ENCODE data around the gene WNT11.

WNT11 gene

DNA sequence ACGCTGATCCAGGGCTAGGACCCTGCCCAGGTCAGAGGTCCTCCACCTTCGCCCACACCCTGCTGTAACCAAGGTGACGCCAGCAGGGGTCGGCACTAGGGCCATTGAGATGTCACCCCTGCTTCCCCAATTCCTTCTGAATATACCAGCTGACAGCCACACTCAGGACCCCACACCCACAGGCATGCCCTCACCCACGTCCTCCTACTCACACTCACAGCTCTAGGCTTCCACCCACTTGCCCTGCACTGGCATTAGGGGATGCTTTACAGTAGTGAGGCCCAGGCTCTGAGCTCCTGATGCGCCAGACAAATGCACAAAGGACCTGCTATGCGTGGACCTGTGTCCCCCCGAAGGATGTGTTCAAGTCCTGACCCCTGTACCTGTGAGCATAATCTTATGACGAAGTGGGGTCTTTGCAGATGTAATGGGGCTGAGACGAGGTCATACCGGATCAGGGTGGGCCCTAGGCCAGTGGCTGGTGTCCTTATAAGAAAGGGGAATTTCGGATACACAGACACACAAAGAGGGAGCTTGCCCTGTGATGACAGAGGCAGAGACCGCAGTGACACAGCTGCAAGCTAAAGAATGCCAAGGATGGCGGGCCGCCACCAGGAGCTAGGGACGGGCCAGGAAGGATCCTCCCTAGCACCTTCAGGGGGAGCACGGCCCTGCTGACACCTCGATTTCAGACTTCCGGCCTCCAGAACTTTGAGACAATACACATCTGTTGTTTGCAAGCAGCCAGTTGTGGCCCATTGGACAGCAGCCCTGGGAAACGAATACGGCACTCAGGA, 11.2 kb downstream of the WNT11 start:
- TF ChIP-seq, protein P1, sequence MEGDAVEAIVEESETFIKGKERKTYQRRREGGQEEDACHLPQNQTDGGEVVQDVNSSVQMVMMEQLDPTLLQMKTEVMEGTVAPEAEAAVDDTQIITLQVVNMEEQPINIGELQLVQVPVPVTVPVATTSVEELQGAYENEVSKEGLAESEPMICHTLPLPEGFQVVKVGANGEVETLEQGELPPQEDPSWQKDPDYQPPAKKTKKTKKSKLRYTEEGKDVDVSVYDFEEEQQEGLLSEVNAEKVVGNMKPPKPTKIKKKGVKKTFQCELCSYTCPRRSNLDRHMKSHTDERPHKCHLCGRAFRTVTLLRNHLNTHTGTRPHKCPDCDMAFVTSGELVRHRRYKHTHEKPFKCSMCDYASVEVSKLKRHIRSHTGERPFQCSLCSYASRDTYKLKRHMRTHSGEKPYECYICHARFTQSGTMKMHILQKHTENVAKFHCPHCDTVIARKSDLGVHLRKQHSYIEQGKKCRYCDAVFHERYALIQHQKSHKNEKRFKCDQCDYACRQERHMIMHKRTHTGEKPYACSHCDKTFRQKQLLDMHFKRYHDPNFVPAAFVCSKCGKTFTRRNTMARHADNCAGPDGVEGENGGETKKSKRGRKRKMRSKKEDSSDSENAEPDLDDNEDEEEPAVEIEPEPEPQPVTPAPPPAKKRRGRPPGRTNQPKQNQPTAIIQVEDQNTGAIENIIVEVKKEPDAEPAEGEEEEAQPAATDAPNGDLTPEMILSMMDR (IDR thresholded peaks at IDR 0.05; ENCODE audit: insufficient read depth, low read depth, low read length, missing control alignments), result no peak
- no peak for DNase-seq (ENCODE audit: low read depth)
- H3K4me3 ChIP-seq (ENCODE audit: low read length), result no peak overlapping the region

DNA sequence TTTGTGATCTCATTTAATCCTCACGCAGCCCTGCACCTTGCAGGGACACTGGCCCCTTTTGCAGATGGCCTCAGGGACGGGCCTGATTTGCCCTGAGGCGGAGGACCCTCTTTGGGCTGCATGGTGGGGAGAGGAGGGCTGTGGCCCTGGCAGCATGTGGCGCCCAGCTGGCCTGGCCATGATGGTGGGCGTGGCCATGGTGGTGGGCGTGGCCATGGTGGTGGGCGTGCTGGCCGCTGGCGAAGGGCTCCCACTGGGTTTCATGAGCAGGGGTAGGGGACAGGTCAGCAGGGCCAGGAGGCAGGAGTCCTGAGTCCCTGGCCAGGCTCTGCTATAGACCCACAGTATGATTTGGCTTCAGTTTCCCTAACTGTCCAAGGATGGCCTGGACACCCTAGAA, 13.1 kb downstream of the WNT11 start:
- TF ChIP-seq, protein P1 (IDR thresholded peaks at IDR 0.05; ENCODE audit: insufficient read depth, low read depth, low read length, missing control alignments), result no peak
- no peak overlapping the region for H3K4me3 ChIP-seq (ENCODE audit: low read length)
- DNase-seq (ENCODE audit: low read depth), result no peak

DNA sequence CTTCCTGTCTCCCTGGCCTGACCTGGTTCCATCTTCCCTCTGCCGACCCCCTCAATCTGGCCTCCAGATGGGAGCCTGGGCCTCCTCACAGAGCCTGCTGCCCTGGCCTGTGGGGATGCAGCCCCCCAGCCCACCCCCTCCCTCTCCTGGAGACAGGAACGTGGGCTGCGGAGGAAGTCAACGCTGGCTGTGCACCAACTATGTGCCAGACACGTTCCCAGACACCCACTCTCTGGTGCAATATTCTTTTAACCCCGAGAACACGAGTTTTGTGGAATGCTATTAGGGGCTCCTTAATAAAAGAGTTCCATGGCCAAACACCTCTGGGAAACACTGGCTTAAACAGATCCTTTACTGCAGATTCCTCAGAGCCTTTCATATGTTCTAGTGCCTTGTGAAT, 15.9 kb downstream of the WNT11 start:
- no peak overlapping the region for H3K4me3 ChIP-seq (ENCODE audit: low read length)
- no peak for DNase-seq (ENCODE audit: low read depth)
- TF ChIP-seq, protein P1 (IDR thresholded peaks at IDR 0.05; ENCODE audit: insufficient read depth, low read depth, low read length, missing control alignments), result no peak

DNA sequence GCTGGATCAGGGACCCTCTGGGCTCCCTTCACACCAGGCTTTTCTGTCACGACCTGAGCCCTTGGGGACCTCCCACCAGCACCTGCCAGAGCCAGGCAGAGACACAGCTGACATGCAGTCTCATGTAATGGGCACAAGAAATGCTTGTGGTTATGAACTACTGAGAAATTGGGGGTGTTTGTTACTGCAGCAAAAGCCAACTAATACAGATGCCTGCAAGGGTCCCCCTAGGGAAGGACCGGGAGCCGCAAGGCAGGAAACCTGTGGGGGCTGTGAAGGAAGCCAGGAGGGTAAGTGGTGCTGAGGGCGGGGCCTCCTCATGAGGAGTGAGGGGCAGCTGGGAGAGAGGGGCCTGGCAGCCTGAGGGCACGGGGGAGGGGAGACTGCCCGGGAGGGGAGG, 16.6 kb downstream of the WNT11 start:
- no peak for DNase-seq (ENCODE audit: low read depth)
- TF ChIP-seq, protein P1 (IDR thresholded peaks at IDR 0.05; ENCODE audit: insufficient read depth, low read depth, low read length, missing control alignments), result no peak
- no peak overlapping the region for H3K4me3 ChIP-seq (ENCODE audit: low read length)

DNA sequence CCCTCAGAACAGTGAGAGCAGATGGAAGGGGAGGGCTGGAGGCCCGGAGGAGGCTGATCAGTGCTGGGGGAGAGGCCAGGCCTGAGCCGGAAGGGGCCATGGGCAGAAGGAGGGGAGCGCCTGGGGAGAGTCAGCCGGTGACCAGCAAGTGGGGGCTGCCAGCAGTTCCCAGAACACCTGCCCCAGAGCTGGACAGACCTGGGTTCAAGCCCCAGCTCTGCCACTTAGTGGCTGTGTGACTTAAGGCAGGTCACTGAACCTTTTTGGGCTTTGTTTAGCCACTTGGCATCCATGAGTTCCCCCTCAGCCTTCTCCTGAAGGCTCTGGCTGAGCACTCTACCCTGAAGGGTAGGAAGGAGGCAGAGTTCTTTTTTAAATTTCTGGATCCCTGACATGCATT, 17.4 kb downstream of the WNT11 start:
- TF ChIP-seq, protein P1 (IDR thresholded peaks at IDR 0.05; ENCODE audit: insufficient read depth, low read depth, low read length, missing control alignments), result no peak
- no peak overlapping the region for H3K4me3 ChIP-seq (ENCODE audit: low read length)
- DNase-seq (ENCODE audit: low read depth), result no peak

DNA sequence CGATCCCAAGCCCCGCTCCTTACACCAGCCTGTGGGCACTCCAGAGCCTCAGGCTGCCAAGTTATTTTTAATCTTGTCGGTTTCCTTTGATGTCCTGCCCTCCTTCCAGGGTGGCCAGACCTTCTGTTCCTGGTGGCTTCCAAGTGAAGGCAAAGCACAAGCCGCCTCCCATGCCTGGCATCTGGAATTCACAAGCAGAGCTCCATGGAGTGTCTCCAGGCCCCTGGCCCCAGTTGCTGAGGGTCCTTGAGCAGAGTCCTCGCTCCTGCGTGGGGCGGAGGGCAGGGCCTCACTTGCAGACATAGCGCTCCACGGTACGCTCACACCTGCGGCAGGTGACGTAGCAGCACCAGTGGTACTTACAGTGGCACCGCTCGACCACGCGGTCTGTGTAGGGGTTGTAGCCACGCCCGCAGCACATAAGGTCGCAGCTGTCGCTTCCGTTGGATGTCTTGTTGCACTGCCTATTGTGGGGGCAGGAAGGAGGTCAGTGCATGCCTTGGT, 19.5 kb downstream of the WNT11 start:
- no peak overlapping the region for H3K4me3 ChIP-seq (ENCODE audit: low read length)
- TF ChIP-seq, protein P1 (IDR thresholded peaks at IDR 0.05; ENCODE audit: insufficient read depth, low read depth, low read length, missing control alignments), result no peak
- no peak for DNase-seq (ENCODE audit: low read depth)

DNA sequence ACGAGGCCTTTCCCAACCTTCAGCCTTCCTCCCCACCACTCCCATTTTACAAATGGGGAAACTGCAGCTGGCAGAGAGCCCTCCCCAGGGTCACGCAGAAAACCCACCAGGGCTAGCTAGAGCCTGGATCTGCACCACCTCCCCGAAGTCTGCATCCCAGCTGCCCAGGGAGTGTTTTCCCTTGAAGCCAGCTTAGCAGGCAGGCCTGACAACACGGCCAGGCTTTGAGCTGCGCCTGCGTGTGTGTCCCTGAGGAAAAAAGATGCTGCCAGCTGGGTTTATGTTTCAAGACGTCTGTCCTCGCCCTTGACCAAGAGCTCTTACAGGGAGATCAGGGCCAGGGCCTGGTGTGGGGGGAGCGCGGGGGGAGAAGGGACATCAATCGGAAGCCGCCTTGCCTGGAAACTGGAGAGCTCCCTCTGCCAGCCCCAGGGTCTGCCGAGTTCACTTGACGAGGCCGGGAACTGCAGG, 20.3 kb downstream of the WNT11 start:
- DNase-seq (ENCODE audit: low read depth), result no peak
- TF ChIP-seq, protein P1 (IDR thresholded peaks at IDR 0.05; ENCODE audit: insufficient read depth, low read depth, low read length, missing control alignments), result no peak
- H3K4me3 ChIP-seq (ENCODE audit: low read length), result no peak overlapping the region

All from epithelial cell of esophagus (primary cell).